IMR-90 (cell line): ENCODE measurements around the gene RAB40C. TPM values are rescaled to one million over a fixed set of nuclear protein-coding genes. Genes with fewer than 3 reads are reported as not detected.
A peak's percentile ranks its signal among the peaks of the same experiment; 100 is the strongest.

ENCODE experiments used
- ATAC-seq: fragments of 200-7000 bp; cut with Tn5 transposase; 2 replicates; pipeline ENCODE4 v1.9.1; 2020; ENCODE audit warnings: low read depth, mild to moderate bottlenecking, moderate library complexity
- BruUV-seq: library from RNA; stranded (reverse); fragments of 400-500 nt; replicated peaks from 2 replicates; lab custom pipeline; 2021; lab: Mats Ljungman, UMichigan
- CTCF ChIA-PET: fragments of 300-600 bp; formaldehyde crosslinking; extraction: SDS; loops from one replicate; lab custom pipeline; 2021; ENCODE audit warnings: antibody characterized with exemption; lab: Yijun Ruan, JAX
- POLR2A ChIA-PET: fragments of 300-600 bp; sonication (Branson Sonifier 250); formaldehyde crosslinking; loops from one replicate; lab custom pipeline; 2022; ENCODE audit warnings: antibody characterized with exemption; ENCODE audit not compliant: unreplicated experiment; lab: Charles Lee
- DNase-seq: peaks from one replicate; pipeline ENCODE4 v3.0.0; 2013
- H2AFZ ChIP-seq: replicated peaks from 2 replicates; pipeline ENCODE3; 2013; ENCODE audit warnings: low read length, mild to moderate bottlenecking; ENCODE audit not compliant: poor library complexity
- H2AK5ac ChIP-seq: 2 replicates; pipeline ENCODE4 v1.6.1; 2013; ENCODE audit warnings: low read depth, low read length, inconsistent platforms
- H2AK9ac ChIP-seq: replicated peaks from 2 replicates; pipeline ENCODE3; 2013; ENCODE audit warnings: mild to moderate bottlenecking, low read depth, low read length, moderate library complexity; ENCODE audit not compliant: poor library complexity
- H2BK120ac ChIP-seq: 2 replicates; pipeline ENCODE4 v1.6.1; 2013; ENCODE audit warnings: low read depth, low read length, inconsistent platforms
- H2BK15ac ChIP-seq: 3 replicates; pipeline ENCODE4 v1.6.1; 2013; ENCODE audit warnings: low read depth, low read length, inconsistent platforms
- H2BK20ac ChIP-seq: 2 replicates; pipeline ENCODE4 v1.6.1; 2013; ENCODE audit warnings: low read depth, mild to moderate bottlenecking, inconsistent platforms, low read length, moderate library complexity
- H2BK5ac ChIP-seq: 2 replicates; pipeline ENCODE4 v1.6.1; 2013; ENCODE audit warnings: mild to moderate bottlenecking, low read depth, low read length, inconsistent platforms; ENCODE audit not compliant: poor library complexity, severe bottlenecking
- H3K14ac ChIP-seq: replicated peaks from 2 replicates; pipeline ENCODE4 v1.6.1; 2013; ENCODE audit warnings: low read depth, low read length, inconsistent platforms
- H3K18ac ChIP-seq: 2 replicates; pipeline ENCODE4 v1.6.1; 2013; ENCODE audit warnings: low read depth, low read length, control low read depth
- H3K23ac ChIP-seq: 2 replicates; pipeline ENCODE4 v1.6.1; 2013; ENCODE audit warnings: low read depth, low read length, inconsistent platforms
- H3K27ac ChIP-seq: 2 replicates; pipeline ENCODE4 v1.5.1; 2013; ENCODE audit warnings: mild to moderate bottlenecking, control low read depth, low read length; ENCODE audit not compliant: insufficient read depth
- H3K27me3 ChIP-seq: 2 replicates; pipeline ENCODE4 v1.6.1; 2013; ENCODE audit warnings: low read length; ENCODE audit not compliant: control insufficient read depth, insufficient read depth
- H3K36me3 ChIP-seq: 2 replicates; pipeline ENCODE4 v1.6.1; 2013; ENCODE audit warnings: low read length, mixed read lengths; ENCODE audit not compliant: control insufficient read depth, insufficient read depth
- H3K4ac ChIP-seq: 2 replicates; pipeline ENCODE4 v1.6.1; 2013; ENCODE audit warnings: low read depth, low read length, inconsistent platforms
- H3K4me1 ChIP-seq: 2 replicates; pipeline ENCODE4 v1.6.1; 2013; ENCODE audit warnings: low read length, mixed read lengths; ENCODE audit not compliant: control insufficient read depth, insufficient read depth
- H3K4me2 ChIP-seq: 2 replicates; pipeline ENCODE4 v1.6.1; 2013; ENCODE audit warnings: low read depth, mild to moderate bottlenecking, control low read depth, low read length, moderate library complexity
- H3K4me3 ChIP-seq: 2 replicates; pipeline ENCODE4 v1.5.1; 2013; ENCODE audit warnings: low read depth, mild to moderate bottlenecking, control low read depth, low read length, moderate library complexity; ENCODE audit not compliant: insufficient read depth
- H3K56ac ChIP-seq: 2 replicates; pipeline ENCODE4 v1.6.1; 2013; ENCODE audit warnings: low read length, inconsistent platforms; ENCODE audit not compliant: insufficient read depth; ENCODE audit errors: extremely low read depth
- H3K79me1 ChIP-seq, 2 experiments: 2 replicates each; pipeline ENCODE4 v1.6.1; 2013; ENCODE audit warnings: low read length in 2 of 2, inconsistent platforms in 1 of 2, low read depth in 1 of 2
- H3K9ac ChIP-seq: 2 replicates; pipeline ENCODE4 v1.6.1; 2013; ENCODE audit warnings: low read depth, low read length, control low read depth
- H3K9me1 ChIP-seq: 2 replicates; pipeline ENCODE4 v1.6.1; 2013; ENCODE audit warnings: low read length, inconsistent platforms; ENCODE audit not compliant: insufficient read depth
- H3K9me3 ChIP-seq: 2 replicates; pipeline ENCODE4 v1.6.1; 2013; ENCODE audit warnings: low read length; ENCODE audit not compliant: control insufficient read depth, insufficient read depth
- H4K20me1 ChIP-seq: 2 replicates; pipeline ENCODE4 v1.6.1; 2013; ENCODE audit warnings: low read length, inconsistent platforms; ENCODE audit not compliant: insufficient read depth
- H4K5ac ChIP-seq: 2 replicates; pipeline ENCODE4 v1.6.1; 2013; ENCODE audit warnings: mild to moderate bottlenecking, low read depth, low read length, control low read depth
- H4K8ac ChIP-seq, 2 experiments: 2 replicates each; pipeline ENCODE4 v1.6.1; 2013; ENCODE audit warnings: low read depth in 2 of 2, low read length in 2 of 2, control low read depth in 1 of 2, inconsistent platforms in 1 of 2
- H4K91ac ChIP-seq: 2 replicates; pipeline ENCODE4 v1.6.1; 2013; ENCODE audit warnings: low read depth, low read length, inconsistent platforms; ENCODE audit not compliant: insufficient read depth
- BHLHE40 ChIP-seq: fragments of 150-350 bp; IDR thresholded peaks from 2 replicates; pipeline ENCODE4 v1.6.1; 2016; ENCODE audit warnings: mild to moderate bottlenecking, low read depth, low read length
- CEBPB ChIP-seq: IDR thresholded peaks from 2 replicates; pipeline ENCODE4 v1.6.1; 2012; ENCODE audit warnings: low read depth, low read length, improper control_type of control experiment
- CHD1 ChIP-seq: IDR thresholded peaks from 2 replicates; pipeline ENCODE4 v1.6.1; 2012; ENCODE audit warnings: low read depth, low read length, improper control_type of control experiment
- CTCF ChIP-seq: conservative IDR thresholded peaks from 2 replicates; pipeline ENCODE4 v1.5.1; 2012; ENCODE audit warnings: mild to moderate bottlenecking, low read depth, low read length, improper control_type of control experiment
- ELK1 ChIP-seq: fragments of 150-350 bp; IDR thresholded peaks from 2 replicates; pipeline ENCODE4 v1.6.1; 2016; ENCODE audit warnings: low read depth, mild to moderate bottlenecking, low read length, moderate library complexity, borderline replicate concordance
- FOS ChIP-seq: fragments of 150-350 bp; IDR thresholded peaks from 2 replicates; pipeline ENCODE4 v1.6.1; 2016; ENCODE audit warnings: low read depth, low read length
- MAFK ChIP-seq: IDR thresholded peaks from 2 replicates; pipeline ENCODE4 v1.6.1; 2012; ENCODE audit warnings: low read depth, low read length, improper control_type of control experiment
- MAZ ChIP-seq: IDR thresholded peaks from 2 replicates; pipeline ENCODE4 v1.6.1; 2012; ENCODE audit warnings: low read depth, mild to moderate bottlenecking, low read length, improper control_type of control experiment, moderate library complexity, borderline replicate concordance
- MXI1 ChIP-seq: IDR thresholded peaks from 2 replicates; pipeline ENCODE4 v1.6.1; 2012; ENCODE audit warnings: low read depth, mild to moderate bottlenecking, low read length, moderate library complexity, borderline replicate concordance
- NFE2L2 ChIP-seq: fragments of 150-350 bp; IDR thresholded peaks from 2 replicates; pipeline ENCODE4 v1.6.1; 2016; ENCODE audit warnings: low read depth, mild to moderate bottlenecking, low read length
- POLR2A ChIP-seq: IDR thresholded peaks from 2 replicates; pipeline ENCODE4 v1.6.1; 2012; ENCODE audit warnings: mild to moderate bottlenecking, low read depth, low read length
- RAD21 ChIP-seq: IDR thresholded peaks from 2 replicates; pipeline ENCODE4 v1.6.1; 2012; ENCODE audit warnings: low read length, improper control_type of control experiment
- RCOR1 ChIP-seq: IDR thresholded peaks from 2 replicates; pipeline ENCODE4 v1.6.1; 2012; ENCODE audit warnings: mild to moderate bottlenecking, low read length, improper control_type of control experiment; ENCODE audit not compliant: insufficient replicate concordance
- RFX5 ChIP-seq: IDR thresholded peaks from 2 replicates; pipeline ENCODE4 v1.8.0; 2012; ENCODE audit warnings: low read depth, mild to moderate bottlenecking, low read length, moderate library complexity
- SMC3 ChIP-seq: fragments of 150-350 bp; IDR thresholded peaks from 2 replicates; pipeline ENCODE4 v1.6.1; 2016; ENCODE audit warnings: low read depth, mild to moderate bottlenecking, antibody characterized with exemption, low read length, moderate library complexity
- USF2 ChIP-seq: fragments of 150-350 bp; IDR thresholded peaks from 2 replicates; pipeline ENCODE4 v1.6.1; 2017; ENCODE audit warnings: mild to moderate bottlenecking, antibody characterized with exemption, low read length, low read depth
- WGBS, 2 experiments: methylation state at CpG; one replicate each; pipeline versions ENCODE4 v1.1.5 to v1.1.7; 2013; ENCODE audit warnings: missing lambda C conversion rate in 2 of 2; ENCODE audit not compliant: insufficient read length in 1 of 2; ENCODE audit errors: extremely low coverage in 2 of 2; 5-methylcytosine and 5-hydroxymethylcytosine counted together
- dilution Hi-C: fragments of 300-500 bp; cut with HindIII; formaldehyde crosslinking; loops from one replicate; pipeline ENCODE4 v1.14.3; 2018; ENCODE audit warnings: low sequenced_read_pairs; ENCODE audit not compliant: unreplicated experiment
- in situ Hi-C: fragments of 300-500 bp; cut with MboI; formaldehyde crosslinking; loops from 3 replicates; pipeline ENCODE4 v1.14.3; 2019; ENCODE audit warnings: low sequenced_read_pairs, inconsistent platforms, mixed read lengths
- intact Hi-C: fragments of 100-400 bp; cut with micrococcal nuclease; formaldehyde crosslinking; loops from 2 replicates; pipeline ENCODE4 v1.10.0; 2022
- polyA plus RNA-seq, 3 experiments: library from polyadenylated mRNA; depleted of rRNA; stranded (reverse); fragments of >200 nt; gene quantifications; 2 replicates each; pipeline ENCODE4 v1.2.3, GENCODE V29; 2012; ENCODE audit warnings: low replicate concordance in 1 of 3
- total RNA-seq: library from RNA; depleted of rRNA; stranded (reverse); fragments of >200 nt; gene quantifications from 2 replicates; pipeline ENCODE4 v1.2.3, GENCODE V29; 2012

The RAB40C gene
- total and polyA plus RNA-seq, 2 of the 4 experiments (the other 2 are of a cell fraction) = 6.8 to 13.7 TPM

- Histone ChIP-seq H3K4me1 (peaks cover 14% of the 10 kb centered on the region), H3K56ac (no peak overlapping the region), H3K14ac (0 out of 2 replicates have a peak overlapping the region, but pooled peaks have one; percentile 66), H3K9me1 (peaks cover 15% of the 10 kb centered on the region), H4K20me1 (no peaks in the 10 kb centered on the region), H2BK15ac (no peak overlapping the region), H2AK9ac (peak overlapping the region; percentile 98), H3K27ac (peak overlapping the region; percentile 46; the same call in 1 of the 2 replicates), H2BK5ac (no peak overlapping the region), H3K27me3 (no peaks in the 10 kb centered on the region), H3K4me2 (peak overlapping the region; percentile 77), H4K8ac (peak overlapping the region in 1 of 2 experiments; percentile 77; a peak in 1 of 4 replicates), H3K18ac (no peak overlapping the region), H2AFZ (peak overlapping the region; percentile 96), H3K9me3 (no peaks in the 10 kb centered on the region), H2BK120ac (no peak overlapping the region), H4K5ac (0 out of 2 replicates have a peak overlapping the region, but pooled peaks have one; percentile 68), H3K4me3 (peak overlapping the region; percentile 59), H4K91ac (no peak overlapping the region), H3K23ac (no peak overlapping the region), H3K36me3 (peaks cover 3% of the 10 kb centered on the region; the same call in 1 of the 2 replicates), H2BK20ac (no peak overlapping the region), H3K79me1 (peaks cover 10 to 42% of the 10 kb centered on the region in 2 experiments; a peak in 3 of 4 replicates), H3K4ac (peak overlapping the region; percentile 75; the same call in 1 of the 2 replicates), H2AK5ac (0 out of 2 replicates have a peak overlapping the region, but pooled peaks have one; percentile 50), H3K9ac (peak overlapping the region; percentile 70)
- ChIA-PET POLR2A (no interaction called here), CTCF (no interaction called here)
- peak; percentile 30 for ATAC-seq
- 0% methylated on average over 33 of the region's 44 CpGs; no CpG with 5 or more reads in 1 of the 2 experiments for WGBS, 2 experiments
- intact Hi-C loops = no loop called here
- no TSS peak for BruUV-seq
- dilution Hi-C loops = no loop called here
- no peak for DNase-seq
- TF ChIP-seq ELK1 = no peak
- TF ChIP-seq MAFK = no peak
- TF ChIP-seq MAZ = no peak
- TF ChIP-seq USF2 = no peak
- no peak for TF ChIP-seq POLR2A
- no peak for TF ChIP-seq CHD1
- no peak for TF ChIP-seq BHLHE40
- no peak for TF ChIP-seq CTCF
- TF ChIP-seq CEBPB = no peak
- no peak for TF ChIP-seq RAD21
- TF ChIP-seq RCOR1 = no peak
- no peak for TF ChIP-seq FOS
- TF ChIP-seq RFX5 = no peak
- TF ChIP-seq NFE2L2 = no peak
- no peak for TF ChIP-seq MXI1
- TF ChIP-seq SMC3 = no peak
- in situ Hi-C loops = loop anchor here (10.0 kb wide), 1 partner anchor 255 kb away; the partner anchor contains the start of gene NME4
Observed at GRCh38 chr16:649631-650030, 59.8 kb downstream of the RAB40C start.
